Endothelial cell (in vitro differentiated cells): ENCODE data around the gene MAD2L1. TPM values are rescaled to one million over a fixed set of nuclear protein-coding genes. Genes with fewer than 3 reads are reported as not detected.

Experiments
- DNase-seq: peaks from one replicate; pipeline ENCODE4 v3.0.0; 2021; ENCODE audit warnings: low spot score
- H3K27ac Mint-ChIP-seq: one replicate; pipeline ENCODE4 v1.8.0; 2021; ENCODE audit warnings: mixed read lengths, inconsistent platforms; ENCODE audit not compliant: unreplicated experiment
- H3K27me3 Mint-ChIP-seq: one replicate; pipeline ENCODE4 v1.8.0; 2021; ENCODE audit warnings: mild to moderate bottlenecking, moderate library complexity, mixed read lengths, inconsistent platforms; ENCODE audit not compliant: unreplicated experiment
- H3K36me3 Mint-ChIP-seq: one replicate; pipeline ENCODE4 v1.8.0; 2021; ENCODE audit warnings: mild to moderate bottlenecking, low read depth, mixed read lengths, inconsistent platforms; ENCODE audit not compliant: unreplicated experiment
- H3K4me1 Mint-ChIP-seq: one replicate; pipeline ENCODE4 v1.8.0; 2021; ENCODE audit warnings: mild to moderate bottlenecking, mixed read lengths, inconsistent platforms; ENCODE audit not compliant: unreplicated experiment
- H3K4me3 Mint-ChIP-seq: one replicate; pipeline ENCODE4 v1.8.0; 2021; ENCODE audit warnings: mild to moderate bottlenecking, mixed read lengths, inconsistent platforms; ENCODE audit not compliant: unreplicated experiment
- H3K9me3 Mint-ChIP-seq: one replicate; pipeline ENCODE4 v1.8.0; 2021; ENCODE audit warnings: mixed read lengths, inconsistent platforms; ENCODE audit not compliant: unreplicated experiment
- total RNA-seq: library from RNA; stranded (reverse); fragmentation: NEBNext Ultra II Directional; extraction: Animal tissue kit (Norgen Biotek cat#: 25700); gene quantifications from one replicate; pipeline ENCODE4 v1.2.1, GENCODE V29; 2021; ENCODE audit not compliant: unreplicated experiment
- TF ChIP-seq, protein P1 (sequence below): fragments of 200-600 bp; sonication (generic); IDR thresholded peaks from one replicate; pipeline ENCODE4 v1.5.0; 2021; ENCODE audit warnings: antibody characterized with exemption; ENCODE audit not compliant: unreplicated experiment

MAD2L1 gene
- total RNA-seq, 1 donor from 2014 or later = 11.1 TPM

DNA sequence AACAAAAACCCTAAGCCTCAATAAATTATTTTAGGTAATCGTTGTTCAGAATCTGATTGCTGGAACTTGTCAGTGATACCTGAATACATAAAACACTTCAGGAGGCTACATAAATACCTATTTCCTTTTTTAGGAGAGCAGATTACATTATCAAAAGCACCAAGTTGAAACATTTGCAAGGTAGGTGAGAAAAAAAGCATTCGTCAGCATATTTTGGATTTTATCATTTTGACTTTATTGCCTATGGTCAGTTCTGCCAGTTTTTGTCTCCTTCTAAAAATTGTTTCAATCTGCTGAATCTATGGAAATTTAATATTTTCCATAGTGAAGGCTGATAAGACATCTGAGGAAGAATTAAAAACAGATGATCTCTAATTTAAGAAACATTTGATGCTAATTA, 16.5 kb upstream of the MAD2L1 start:
- Mint-ChIP-seq H3K27ac (no peak overlapping the region), H3K9me3 (no peaks in the 10 kb centered on the region), H3K27me3 (no peaks in the 10 kb centered on the region), H3K36me3 (no peaks in the 10 kb centered on the region), H3K4me1 (peaks cover 5% of the 10 kb centered on the region), H3K4me3 (no peak overlapping the region)
- no peak for DNase-seq
- TF ChIP-seq, protein P1, sequence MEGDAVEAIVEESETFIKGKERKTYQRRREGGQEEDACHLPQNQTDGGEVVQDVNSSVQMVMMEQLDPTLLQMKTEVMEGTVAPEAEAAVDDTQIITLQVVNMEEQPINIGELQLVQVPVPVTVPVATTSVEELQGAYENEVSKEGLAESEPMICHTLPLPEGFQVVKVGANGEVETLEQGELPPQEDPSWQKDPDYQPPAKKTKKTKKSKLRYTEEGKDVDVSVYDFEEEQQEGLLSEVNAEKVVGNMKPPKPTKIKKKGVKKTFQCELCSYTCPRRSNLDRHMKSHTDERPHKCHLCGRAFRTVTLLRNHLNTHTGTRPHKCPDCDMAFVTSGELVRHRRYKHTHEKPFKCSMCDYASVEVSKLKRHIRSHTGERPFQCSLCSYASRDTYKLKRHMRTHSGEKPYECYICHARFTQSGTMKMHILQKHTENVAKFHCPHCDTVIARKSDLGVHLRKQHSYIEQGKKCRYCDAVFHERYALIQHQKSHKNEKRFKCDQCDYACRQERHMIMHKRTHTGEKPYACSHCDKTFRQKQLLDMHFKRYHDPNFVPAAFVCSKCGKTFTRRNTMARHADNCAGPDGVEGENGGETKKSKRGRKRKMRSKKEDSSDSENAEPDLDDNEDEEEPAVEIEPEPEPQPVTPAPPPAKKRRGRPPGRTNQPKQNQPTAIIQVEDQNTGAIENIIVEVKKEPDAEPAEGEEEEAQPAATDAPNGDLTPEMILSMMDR = no peak

DNA sequence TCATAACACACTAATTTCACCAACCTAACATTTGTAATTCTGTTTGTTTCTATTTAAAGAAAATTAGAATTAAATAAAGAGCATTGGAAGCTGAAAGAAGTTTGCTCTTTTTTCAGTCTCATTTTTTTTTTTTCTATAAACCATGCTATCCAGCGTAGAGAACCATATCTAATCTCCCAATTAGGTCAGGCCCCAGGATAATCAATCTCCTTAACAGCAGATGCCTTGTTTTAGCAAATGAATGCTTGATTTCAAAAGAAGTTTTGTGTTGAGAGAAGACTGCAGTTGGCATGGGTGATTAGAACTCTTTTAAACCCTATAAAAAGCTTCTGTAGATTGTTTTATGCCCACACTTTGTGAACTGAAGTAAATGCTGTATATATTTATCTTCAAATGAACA, 15.6 kb upstream of the MAD2L1 start:
- Mint-ChIP-seq H3K4me3 (no peak overlapping the region), H3K27me3 (no peaks in the 10 kb centered on the region), H3K36me3 (no peaks in the 10 kb centered on the region), H3K27ac (no peak overlapping the region), H3K4me1 (peaks cover 5% of the 10 kb centered on the region), H3K9me3 (no peaks in the 10 kb centered on the region)
- DNase-seq = no peak
- TF ChIP-seq, protein P1 = no peak

DNA sequence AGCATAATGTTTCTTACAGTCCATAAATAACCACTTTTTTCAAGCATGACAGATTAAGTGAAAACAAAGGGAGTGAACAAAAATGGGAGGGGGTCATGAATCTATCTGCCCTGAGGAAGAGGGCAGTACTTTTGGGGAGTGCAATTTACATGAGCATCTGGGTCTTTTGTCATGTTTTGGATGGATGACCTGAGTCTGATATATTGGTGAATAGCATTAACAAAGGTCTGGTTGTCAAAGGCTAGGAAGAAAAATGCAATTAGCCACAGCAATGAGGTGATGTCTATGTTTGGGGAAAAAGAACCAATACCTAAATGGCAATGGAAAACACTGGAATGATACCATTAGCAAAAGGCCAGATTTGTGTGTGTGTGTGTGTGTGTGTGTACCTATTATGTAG, 15.1 kb upstream of the MAD2L1 start:
- TF ChIP-seq, protein P1 = no peak
- no peak overlapping the region for H3K4me3 Mint-ChIP-seq

DNA sequence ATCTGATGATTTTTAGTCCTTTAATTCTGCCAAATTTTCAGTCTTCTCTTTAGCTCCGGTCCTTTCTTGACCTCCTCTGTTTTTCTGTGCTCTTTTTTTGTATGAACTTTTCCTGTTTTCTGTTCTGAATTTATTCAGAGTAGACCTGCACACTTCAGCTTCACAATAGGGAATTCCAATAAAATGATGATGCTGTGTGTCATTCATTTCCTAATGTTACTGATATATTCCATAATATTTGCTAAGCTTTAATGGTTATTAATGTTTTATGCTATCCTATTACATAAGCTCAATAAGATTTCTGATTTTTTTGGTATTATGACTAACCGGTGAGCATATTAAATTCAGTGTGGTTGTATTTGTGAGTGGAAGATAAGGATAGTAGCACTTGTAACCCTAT, 13.9 kb upstream of the MAD2L1 start:
- TF ChIP-seq, protein P1 = no peak
- no peak overlapping the region for H3K27ac Mint-ChIP-seq
- no peaks in the 10 kb centered on the region for H3K4me1 Mint-ChIP-seq
- no peak overlapping the region for H3K4me3 Mint-ChIP-seq
- H3K9me3 Mint-ChIP-seq = no peaks in the 10 kb centered on the region
- no peak for DNase-seq
- no peaks in the 10 kb centered on the region for H3K27me3 Mint-ChIP-seq
- H3K36me3 Mint-ChIP-seq = no peaks in the 10 kb centered on the region

More for the DNA sequence above, 15.1 kb upstream of the MAD2L1 start:
- Mint-ChIP-seq H3K9me3 (no peaks in the 10 kb centered on the region), H3K36me3 (no peaks in the 10 kb centered on the region), H3K27ac (no peak overlapping the region), H3K4me1 (peaks cover 5% of the 10 kb centered on the region), H3K27me3 (no peaks in the 10 kb centered on the region)
- no peak for DNase-seq

DNA sequence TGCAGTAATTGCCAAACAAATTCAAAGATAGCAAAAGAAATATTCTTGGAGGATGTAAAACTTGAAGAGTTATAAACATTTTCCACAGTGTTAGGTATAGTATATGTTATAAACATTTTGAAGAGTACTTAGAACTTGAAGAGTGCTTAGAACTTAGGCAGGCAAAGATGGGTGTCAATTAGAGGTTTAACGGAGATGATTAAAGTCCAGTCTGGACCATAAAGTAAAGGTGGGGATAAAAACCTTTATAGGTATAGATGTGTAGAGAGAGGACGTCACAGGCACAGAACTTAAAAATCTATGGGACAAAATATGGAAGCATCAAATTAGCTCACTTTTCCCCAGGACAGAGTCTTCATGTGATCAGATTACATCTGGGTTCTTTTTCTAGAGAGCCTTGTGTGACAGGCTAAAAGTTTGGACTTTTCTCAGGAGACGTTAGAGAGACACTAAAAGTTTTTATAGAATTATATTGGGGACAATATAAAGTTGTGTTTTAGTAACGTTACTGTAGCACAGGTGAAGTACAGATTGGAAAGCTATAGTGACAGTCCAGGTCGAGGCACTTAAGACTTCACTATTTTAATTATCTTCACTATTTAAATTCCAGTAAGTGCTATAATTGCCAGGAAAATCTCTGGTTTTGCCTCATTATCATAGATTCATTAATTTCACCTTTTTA, 13.3 kb upstream of the MAD2L1 start:
- no peaks in the 10 kb centered on the region for H3K4me1 Mint-ChIP-seq
- TF ChIP-seq, protein P1 = no peak

More for the DNA sequence above, 13.3 kb upstream of the MAD2L1 start:
- Mint-ChIP-seq H3K9me3 (no peaks in the 10 kb centered on the region), H3K36me3 (no peaks in the 10 kb centered on the region), H3K4me3 (no peak overlapping the region), H3K27me3 (no peaks in the 10 kb centered on the region), H3K27ac (no peak overlapping the region)
- DNase-seq = no peak
